NCI-H2227 (cell line): ENCODE results near the gene SPIN4.
A peak's percentile ranks its signal among the peaks of the same experiment; 100 is the strongest.
"Not testable (repeated sequence)": the region's sequence is repeated elsewhere in the genome, so short reads cannot be mapped to it uniquely, and the experiment has no call there.

Experiments used
- DNase-seq: peaks from one replicate; lab custom pipeline; 2025; ENCODE audit not compliant: unreplicated experiment; lab: John Stamatoyannopoulos, UW

SPIN4 gene

GRCh38 chrX:63350941-63351616, at the start of gene SPIN4:
Gene SPIN4 (minus strand): TSS chrX:63351332. CDS start chrX:63350819, 513 bp downstream.
- peak; percentile 95 for DNase-seq

GRCh38 chrX:63400340-63400739, 49.2 kb upstream of the SPIN4 start:
- no peak for DNase-seq

- DNase-seq: no peak
Measured at GRCh38 chrX:63394872-63395271, 43.7 kb upstream of the SPIN4 start.

GRCh38 chrX:63393094-63393493, 42.0 kb upstream of the SPIN4 start:
- not testable (repeated sequence) for DNase-seq

GRCh38 chrX:63387411-63387810, 36.3 kb upstream of the SPIN4 start:
- DNase-seq: no peak

- DNase-seq: not testable (repeated sequence)
Measured at GRCh38 chrX:63384263-63384662, 33.1 kb upstream of the SPIN4 start.

- DNase-seq: not testable (repeated sequence)
Measured at GRCh38 chrX:63373012-63373411, 21.9 kb upstream of the SPIN4 start.

GRCh38 chrX:63367699-63368098, 16.6 kb upstream of the SPIN4 start:
- DNase-seq: not testable (repeated sequence)

GRCh38 chrX:63363788-63364187, 12.7 kb upstream of the SPIN4 start:
- no peak for DNase-seq

GRCh38 chrX:63361494-63361893, 10.4 kb upstream of the SPIN4 start:
- no peak for DNase-seq

- no peak for DNase-seq
Measured at GRCh38 chrX:63354484-63354883, 3.4 kb upstream of the SPIN4 start.

- DNase-seq: peak; percentile 46
Measured at GRCh38 chrX:63350465-63350877, 661 bp downstream of the SPIN4 start.

- DNase-seq: peak; percentile 9
Measured at GRCh38 chrX:63349307-63349706, 1.8 kb downstream of the SPIN4 start.

- DNase-seq: no peak
Measured at GRCh38 chrX:63330681-63331080, 20.5 kb downstream of the SPIN4 start.

- DNase-seq: no peak
Measured at GRCh38 chrX:63327788-63328187, 23.3 kb downstream of the SPIN4 start.

- no peak for DNase-seq
Measured at GRCh38 chrX:63299596-63299995, 51.5 kb downstream of the SPIN4 start.
